HG03175 (cell line): ENCODE data around the gene GAPDHS.

Source experiments
- ATAC-seq: cut with Tn5 transposase; IDR thresholded peaks from one replicate; pipeline ENCODE4 v1.9.1; 2021; ENCODE audit warnings: mild to moderate bottlenecking, moderate library complexity; ENCODE audit not compliant: unreplicated experiment

The GAPDHS gene

DNA sequence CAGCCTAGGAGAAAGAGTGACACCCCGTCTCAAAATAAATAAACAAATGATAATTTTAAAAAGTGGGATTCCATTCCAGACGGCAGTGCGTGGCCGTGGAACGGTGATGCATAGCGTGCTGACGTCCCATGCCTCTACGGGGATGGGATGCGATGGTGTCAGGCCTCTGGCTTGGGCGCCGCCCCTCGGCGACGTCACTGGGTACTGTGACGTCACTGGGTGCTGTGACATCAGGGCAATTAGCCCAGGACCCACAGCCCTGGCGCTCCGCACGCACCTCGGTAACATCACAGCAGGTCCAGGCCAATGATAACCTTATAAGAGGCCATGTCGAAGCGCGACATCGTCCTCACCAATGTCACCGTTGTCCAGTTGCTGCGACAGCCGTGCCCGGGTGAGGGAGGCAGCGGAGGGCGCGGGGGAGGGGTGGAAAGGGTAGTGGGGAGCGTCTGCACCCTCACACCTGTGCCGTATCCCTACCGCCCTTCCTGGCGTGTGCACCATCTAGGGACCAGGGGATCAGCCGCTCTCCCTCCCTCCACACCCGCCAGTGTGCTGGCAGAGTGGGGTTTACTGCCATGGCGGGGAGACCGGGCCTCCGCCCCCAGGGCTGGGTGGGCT, at the start of gene GAPDHS:
Gene GAPDHS, plus strand, starts transcription at position 256 of the 621 bp plus-strand sequence. Its CDS starts 72 bp downstream, at position 328.
- ATAC-seq: no peak

DNA sequence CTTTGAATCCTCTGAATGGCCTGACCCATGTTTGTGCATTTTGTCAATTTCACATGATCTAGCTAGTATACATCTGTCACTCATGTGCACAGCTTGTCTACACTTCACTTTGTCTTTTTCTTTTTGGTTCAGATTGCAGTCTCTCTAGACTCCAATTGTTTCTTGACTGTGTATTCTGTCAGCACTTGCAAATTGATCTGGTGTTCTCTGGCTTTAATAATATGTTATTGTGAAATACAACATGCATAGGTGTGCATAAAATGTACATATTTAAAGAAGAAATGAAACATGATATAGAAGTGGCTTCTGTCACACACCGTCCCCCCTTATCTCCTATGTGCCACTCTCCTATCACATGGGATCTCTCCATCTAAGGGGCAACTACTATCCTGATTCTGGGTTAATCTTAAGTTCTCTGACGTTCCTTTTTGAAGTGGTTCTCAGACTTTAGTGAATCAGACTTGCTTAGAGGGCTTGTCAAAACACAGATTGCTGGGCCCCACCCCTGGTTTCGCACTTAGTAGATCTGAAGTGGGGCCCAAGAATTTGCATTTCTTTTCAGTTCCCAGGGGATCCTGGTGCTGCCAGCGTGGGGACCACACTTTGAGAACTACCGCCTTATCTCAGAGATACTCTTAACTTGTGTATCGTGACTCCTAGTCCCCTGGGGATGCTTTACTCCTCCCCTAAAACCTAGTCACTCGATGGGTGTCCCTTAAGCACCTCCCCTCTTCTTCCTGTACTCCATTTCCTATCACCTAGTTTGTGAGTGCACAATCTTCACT, 48.8 kb upstream of the GAPDHS start:
- no peak for ATAC-seq

DNA sequence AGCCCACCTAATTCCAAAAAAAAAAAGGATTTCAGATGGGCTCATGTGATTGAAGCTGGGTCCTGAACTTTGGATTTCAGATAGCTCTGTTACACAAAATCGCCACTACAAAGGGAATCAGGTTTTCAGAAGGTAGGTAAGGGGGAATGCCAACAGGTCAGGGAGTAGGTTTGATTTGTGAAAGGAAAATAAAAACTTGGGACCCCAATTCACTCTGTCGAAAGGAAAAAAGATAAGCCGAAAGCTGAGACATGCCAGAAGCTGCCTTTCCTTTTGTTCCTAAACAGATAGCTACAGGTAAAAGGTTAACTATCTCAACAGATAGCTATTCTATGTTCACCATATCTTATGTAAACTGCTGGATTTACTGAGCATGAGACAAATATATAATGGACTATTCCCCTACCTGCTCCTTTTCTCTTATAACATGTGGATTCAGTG, 47.0 kb upstream of the GAPDHS start:
- ATAC-seq: no peak

GRCh38 chr19:35487656-35488182, 45.5 kb upstream of the GAPDHS start:
- ATAC-seq: no peak

DNA sequence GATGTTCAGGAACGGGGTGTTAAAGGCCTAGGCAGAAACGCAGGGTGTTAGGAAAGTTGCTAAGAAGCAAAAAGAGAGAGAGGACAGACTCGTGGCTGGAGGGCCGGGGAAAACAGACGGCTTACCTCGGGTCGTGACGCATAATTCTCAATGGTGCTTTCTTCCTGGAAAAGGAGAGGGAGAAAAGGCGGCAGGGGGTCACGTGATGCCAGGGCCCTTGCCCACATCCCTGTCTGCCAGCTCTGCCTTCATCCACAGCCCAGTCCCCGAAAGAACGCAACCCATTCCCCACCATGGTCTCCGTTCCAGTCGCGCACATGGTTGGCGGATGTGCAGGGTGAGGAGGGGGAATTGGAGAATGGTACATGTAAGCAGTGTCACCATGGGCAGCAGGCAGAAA, 44.6 kb upstream of the GAPDHS start:
- no peak for ATAC-seq

DNA sequence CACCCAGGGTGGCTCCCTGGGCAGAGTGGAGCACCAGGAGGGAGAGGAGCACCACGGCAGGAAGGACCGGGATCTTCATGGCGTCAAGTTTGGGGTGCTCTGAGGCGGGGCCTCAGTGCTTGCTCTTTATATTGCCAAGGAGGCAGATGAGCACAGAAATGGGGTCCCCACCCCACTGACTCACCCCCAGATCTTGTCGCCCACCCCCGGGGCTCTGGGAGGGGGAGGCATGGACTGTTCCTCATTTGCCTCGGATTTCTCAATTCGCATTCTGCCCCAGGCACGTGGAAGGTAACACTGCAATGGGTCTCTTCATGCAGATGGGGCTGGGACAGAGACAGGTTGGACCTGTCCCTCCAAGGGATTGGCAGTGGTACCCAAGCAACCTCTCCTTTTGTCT, 42.9 kb upstream of the GAPDHS start, which contains the start of gene KRTDAP:
Gene KRTDAP, minus strand, starts transcription at position 101 of the 400 bp plus-strand sequence. Its CDS starts 22 bp downstream, at position 79.
- ATAC-seq: no peak

DNA sequence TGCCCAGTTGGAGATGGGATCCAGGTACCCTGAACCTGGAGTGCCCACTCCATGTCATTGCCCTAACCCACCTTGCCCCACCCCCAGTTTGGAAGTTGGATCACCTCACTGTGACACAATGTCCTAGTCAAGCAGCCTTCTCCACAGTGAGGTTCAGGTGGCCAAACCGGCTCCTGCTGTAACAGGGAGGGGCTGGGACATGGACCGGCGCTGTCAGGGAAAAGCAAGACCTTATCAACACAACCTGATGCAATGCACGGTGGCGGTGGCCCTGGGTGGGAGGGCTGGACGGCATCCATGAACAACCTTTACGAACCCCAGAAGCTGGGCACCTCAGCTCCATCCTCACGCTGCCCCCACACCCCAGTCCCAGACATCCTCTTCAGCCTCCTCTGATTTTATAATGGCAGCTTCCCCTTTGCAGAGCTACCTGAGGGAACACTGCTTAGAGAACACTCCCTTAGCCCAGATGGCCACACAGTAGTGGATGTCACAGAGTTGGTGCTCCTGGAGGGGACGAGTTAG, 41.4 kb upstream of the GAPDHS start:
- no peak for ATAC-seq

GRCh38 chr19:35493971-35494370, 39.3 kb upstream of the GAPDHS start:
- no peak for ATAC-seq

DNA sequence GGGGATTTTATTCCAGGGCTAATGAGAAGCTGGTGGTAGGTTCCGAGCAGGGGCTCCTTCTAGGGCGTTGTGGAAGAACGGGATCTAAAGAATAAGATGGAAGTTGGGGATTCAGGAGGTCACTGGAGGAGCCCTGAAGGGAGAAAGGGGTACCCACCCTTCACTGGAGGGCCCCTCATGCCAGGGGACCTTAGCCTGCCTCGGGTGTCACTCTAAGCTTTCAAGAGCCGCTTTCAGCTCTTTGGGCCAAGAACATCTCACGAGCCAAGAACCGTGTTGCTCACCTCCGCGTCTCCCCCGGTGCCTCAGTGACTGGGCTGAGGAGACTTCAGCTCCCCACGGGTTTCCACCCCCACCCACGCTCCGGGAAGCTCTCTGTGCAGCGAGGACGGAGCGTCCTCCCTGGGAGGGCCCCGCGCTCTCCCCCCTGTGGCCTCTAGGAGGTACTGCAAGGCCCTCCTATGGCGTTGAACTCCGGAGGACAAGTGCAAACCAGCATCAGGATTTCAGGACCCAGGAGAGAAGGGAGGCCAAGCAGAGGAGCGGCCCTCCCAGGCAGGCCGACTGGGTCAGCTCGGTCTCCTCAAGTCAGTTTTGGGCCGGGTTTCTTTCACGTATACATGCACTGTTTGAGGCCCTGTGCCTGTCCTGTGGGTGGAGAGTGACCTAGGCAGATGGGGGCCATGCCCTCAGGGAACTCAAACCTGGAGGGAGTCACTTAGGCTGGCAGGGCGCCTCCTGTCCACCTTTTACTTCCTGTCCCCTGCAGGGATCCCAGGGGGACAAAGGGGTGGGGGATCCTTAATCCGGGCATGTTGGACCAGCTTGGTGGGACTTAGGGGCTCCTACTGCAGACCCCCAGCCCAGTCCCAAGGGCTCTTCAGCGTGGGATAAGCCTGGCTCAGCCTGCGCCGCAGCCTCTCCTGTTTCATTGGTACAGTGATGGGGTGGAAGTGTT, 37.9 kb upstream of the GAPDHS start:
- no peak for ATAC-seq

- ATAC-seq: no peak
Observed at GRCh38 chr19:35497406-35497805, 35.9 kb upstream of the GAPDHS start.

- ATAC-seq: no peak
Observed at GRCh38 chr19:35498220-35498619, 35.0 kb upstream of the GAPDHS start.

DNA sequence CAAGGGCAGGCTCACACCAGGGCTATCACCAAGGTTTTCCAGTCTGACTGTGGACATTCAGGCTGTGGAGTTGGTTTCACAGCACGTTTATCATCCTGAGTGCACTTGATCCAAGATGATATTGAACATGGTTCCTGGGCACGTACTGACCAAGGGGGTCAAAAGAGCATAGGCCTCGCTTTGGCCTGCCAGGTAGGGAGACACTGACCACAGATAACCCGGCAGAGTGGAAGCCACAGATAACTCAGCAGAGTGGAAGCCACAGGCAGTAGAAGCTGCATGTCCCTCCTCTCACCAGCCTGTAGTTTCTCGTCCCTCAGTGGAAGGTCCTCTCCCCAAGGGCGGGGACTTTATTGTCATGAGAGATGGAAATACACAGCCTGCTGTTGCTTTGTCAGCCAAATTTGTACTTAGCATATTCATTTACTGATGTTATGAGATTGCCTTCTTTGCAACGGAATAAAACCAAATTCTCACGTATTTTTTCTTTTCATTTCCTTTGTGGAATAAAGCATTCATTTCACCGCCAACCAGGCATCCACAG, 34.2 kb upstream of the GAPDHS start:
- ATAC-seq: no peak

DNA sequence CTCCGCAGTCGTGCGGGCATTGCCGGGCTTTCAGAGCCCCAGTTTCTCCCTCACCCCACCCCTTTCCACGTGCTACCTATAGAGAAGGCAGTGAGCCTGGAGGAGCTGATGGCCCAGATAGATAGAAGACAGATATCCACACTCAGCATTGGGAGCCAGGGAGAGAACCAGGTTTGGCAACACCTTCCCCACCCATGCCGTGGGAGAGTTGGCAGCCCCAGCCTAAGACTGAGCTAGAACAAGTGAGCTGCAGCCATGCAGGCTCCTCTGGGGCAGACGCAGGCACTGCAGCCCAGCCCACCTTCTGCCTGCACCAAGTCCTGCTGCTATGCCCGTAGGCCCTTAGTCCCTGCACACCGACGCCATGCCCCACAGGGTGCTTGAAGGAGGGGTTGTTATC, 32.6 kb upstream of the GAPDHS start:
- ATAC-seq: no peak

DNA sequence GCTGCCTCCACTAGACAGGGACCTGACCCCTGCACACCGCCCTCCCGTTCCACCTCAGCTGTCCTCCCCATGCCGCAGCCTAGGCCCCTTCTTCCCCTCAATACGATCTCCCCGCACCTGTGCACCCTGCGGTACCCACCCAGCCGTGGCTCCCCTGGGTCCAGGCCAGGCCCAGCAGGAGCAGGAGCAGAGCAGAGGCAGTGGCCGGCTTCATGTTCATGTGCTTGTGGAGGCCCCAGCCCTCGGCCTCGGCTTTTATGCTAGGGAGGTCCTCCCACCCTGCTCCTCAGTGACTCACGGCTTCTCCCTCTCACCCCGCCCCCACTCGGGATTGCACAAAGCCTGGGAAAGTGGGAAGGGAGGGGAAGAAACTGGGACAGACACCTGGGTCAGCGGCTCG, 31.6 kb upstream of the GAPDHS start:
- ATAC-seq: no peak

DNA sequence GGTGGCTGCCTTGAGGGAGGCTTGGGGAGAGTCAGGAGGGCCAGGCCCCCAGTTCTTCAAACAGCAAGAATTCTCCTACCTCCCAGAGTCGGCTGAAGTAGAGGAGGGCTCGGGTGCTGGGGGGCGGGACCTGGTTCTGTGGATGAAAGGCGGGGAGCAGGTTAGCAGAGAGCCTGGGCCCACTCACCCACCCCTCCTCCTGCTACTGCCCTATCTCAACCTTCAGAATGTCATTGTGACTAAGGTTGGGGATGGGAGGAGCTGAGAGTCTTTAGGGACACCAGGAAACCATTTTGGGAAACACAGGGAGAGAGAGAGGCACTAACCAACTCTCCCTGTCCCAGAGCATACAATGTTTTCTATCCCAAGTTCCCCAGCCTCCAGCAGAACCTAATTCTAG, 30.5 kb upstream of the GAPDHS start:
- no peak for ATAC-seq

GRCh38 chr19:35506011-35506410, 27.2 kb upstream of the GAPDHS start:
- ATAC-seq: no peak

DNA sequence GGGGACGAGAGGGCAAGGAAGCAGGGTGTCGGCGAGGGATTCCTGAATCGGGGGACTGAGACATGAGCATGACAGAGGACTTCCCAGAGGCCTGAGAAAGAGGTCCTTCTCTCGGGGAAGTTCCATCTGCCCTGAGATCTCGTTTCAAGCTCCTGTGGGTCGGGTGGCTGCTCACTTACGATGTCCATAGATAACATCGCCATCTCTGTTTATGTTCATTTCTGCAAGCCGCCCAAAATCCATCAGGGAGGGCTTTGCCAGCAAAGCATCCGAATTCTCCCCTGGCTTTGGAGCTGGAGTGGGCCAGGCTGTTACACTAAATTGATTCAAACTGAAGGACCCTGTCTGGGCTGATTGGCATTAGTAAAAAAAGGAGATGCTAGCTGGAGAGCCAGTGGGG, 25.7 kb upstream of the GAPDHS start:
- no peak for ATAC-seq

GRCh38 chr19:35508129-35508528, 25.1 kb upstream of the GAPDHS start:
- no peak for ATAC-seq

DNA sequence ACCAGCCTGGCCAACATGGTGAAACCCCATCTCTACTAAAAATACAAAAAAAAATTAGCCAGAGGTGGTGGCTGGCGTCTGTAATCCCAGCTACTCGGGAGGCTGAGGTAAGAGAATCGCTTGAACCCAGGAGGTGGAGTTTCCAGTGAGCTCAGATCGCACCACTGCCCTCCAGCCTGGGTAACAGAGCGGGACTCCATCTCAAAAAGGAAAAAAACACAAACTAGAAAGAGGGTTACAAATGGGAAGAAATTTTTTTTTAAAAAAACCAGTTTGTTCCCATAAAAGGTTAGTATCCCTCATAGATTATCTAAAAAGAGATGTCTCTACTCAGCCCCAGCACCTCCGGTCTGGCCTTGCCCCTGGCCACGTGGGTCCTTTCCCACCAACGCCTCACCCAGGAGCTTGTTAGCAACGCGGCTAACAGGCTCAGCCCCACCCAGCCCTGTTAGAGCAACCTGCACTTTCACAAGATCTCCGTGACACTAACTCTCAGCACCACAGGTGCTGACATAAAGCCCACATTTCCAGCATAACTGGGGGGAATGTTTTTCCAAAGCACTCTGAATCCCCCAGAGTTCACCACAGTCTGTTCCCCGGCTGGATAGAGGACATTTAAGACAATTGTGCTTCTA, 24.1 kb upstream of the GAPDHS start:
- no peak for ATAC-seq
